Ascending aorta (tissue), 2 donors: ENCODE measurements around the gene PAK4. TPM values are rescaled to one million over a fixed set of nuclear protein-coding genes. Genes with fewer than 3 reads are reported as not detected.

Experiments used
- DNase-seq, 2 donors: peaks; one replicate each; pipeline ENCODE4 v3.0.0-alpha.2; 2019; ENCODE audit warnings: low spot score in 2 of 2
- H3K27ac ChIP-seq, 2 donors: fragments of 200-600 bp; sonication (generic); one replicate each; pipeline ENCODE4 v1.5.1; 2016 to 2017; ENCODE audit warnings: mild to moderate bottlenecking in 1 of 2
- H3K27me3 ChIP-seq: fragments of 200-600 bp; sonication (generic); one replicate; pipeline ENCODE4 v1.5.1; 2017
- H3K36me3 ChIP-seq, 2 donors: fragments of 200-600 bp; sonication (generic); one replicate each; pipeline ENCODE4 v1.5.1; 2016
- H3K4me1 ChIP-seq, 2 donors: fragments of 200-600 bp; sonication (generic); one replicate each; pipeline ENCODE4 v1.5.1; 2016 to 2017; ENCODE audit warnings: mild to moderate bottlenecking in 1 of 2
- H3K4me3 ChIP-seq, 2 donors: fragments of 200-600 bp; sonication (generic); one replicate each; pipeline ENCODE4 v1.5.1; 2016 to 2017; ENCODE audit warnings: mild to moderate bottlenecking in 1 of 2
- H3K9me3 ChIP-seq, 2 donors: fragments of 200-600 bp; sonication (generic); one replicate each; pipeline ENCODE4 v1.5.1; 2016
- intact Hi-C: fragments of 100-400 bp; cut with DNase I; formaldehyde crosslinking; loops from one replicate; pipeline ENCODE4 v1.15.1; 2023
- total RNA-seq: library from RNA; depleted of rRNA; stranded (reverse); fragments of >200 nt; gene quantifications from one replicate; pipeline ENCODE4 v1.1.0, GENCODE V29; 2016
- TF ChIP-seq, protein P1 (sequence below), 3 experiments: fragments of 200-600 bp in 2 of 3; fragments of 450-650 bp in 1 of 3; sonication (generic) in 2 of 3; IDR thresholded peaks; one replicate each; pipeline ENCODE4 v1.5.1; 2016 to 2019; ENCODE audit warnings: antibody characterized with exemption in 3 of 3, mild to moderate bottlenecking in 1 of 3, moderate library complexity in 1 of 3

Gene PAK4
- total RNA-seq, 1 donor from 2014 or later, result 27.4 TPM

DNA sequence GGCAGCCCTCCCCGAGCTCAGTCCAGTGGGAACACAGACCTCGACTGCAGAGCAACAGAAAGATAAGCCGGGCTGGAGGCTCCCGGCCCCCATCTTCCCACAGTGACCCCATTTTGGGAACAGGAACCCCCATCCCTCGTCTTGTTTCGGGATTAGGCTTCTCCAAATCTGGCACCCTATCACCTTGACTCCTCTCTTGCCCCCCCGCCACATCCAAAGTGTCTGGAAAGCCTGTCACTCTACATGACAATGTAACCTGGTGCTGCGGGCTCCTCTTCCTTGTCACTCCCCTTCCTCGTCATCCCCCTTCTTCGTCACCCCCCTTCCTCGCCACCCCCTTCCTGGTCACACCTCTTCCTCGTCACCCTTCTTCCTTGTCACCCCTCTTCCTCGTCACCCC, 10.1 kb downstream of the PAK4 start:
- TF ChIP-seq, protein P1, sequence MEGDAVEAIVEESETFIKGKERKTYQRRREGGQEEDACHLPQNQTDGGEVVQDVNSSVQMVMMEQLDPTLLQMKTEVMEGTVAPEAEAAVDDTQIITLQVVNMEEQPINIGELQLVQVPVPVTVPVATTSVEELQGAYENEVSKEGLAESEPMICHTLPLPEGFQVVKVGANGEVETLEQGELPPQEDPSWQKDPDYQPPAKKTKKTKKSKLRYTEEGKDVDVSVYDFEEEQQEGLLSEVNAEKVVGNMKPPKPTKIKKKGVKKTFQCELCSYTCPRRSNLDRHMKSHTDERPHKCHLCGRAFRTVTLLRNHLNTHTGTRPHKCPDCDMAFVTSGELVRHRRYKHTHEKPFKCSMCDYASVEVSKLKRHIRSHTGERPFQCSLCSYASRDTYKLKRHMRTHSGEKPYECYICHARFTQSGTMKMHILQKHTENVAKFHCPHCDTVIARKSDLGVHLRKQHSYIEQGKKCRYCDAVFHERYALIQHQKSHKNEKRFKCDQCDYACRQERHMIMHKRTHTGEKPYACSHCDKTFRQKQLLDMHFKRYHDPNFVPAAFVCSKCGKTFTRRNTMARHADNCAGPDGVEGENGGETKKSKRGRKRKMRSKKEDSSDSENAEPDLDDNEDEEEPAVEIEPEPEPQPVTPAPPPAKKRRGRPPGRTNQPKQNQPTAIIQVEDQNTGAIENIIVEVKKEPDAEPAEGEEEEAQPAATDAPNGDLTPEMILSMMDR (IDR thresholded peaks at IDR 0.05), result no peak
- Histone ChIP-seq H3K9me3 (no peaks in the 10 kb centered on the region), H3K36me3 (no peaks in the 10 kb centered on the region), H3K4me3 (no peak overlapping the region), H3K27ac (no peak overlapping the region), H3K27me3 (no peaks in the 10 kb centered on the region), H3K4me1 (peaks cover 5 to 26% of the 10 kb centered on the region in 2 donors)
- DNase-seq, result no peak
- intact Hi-C loops, result no loop called here

DNA sequence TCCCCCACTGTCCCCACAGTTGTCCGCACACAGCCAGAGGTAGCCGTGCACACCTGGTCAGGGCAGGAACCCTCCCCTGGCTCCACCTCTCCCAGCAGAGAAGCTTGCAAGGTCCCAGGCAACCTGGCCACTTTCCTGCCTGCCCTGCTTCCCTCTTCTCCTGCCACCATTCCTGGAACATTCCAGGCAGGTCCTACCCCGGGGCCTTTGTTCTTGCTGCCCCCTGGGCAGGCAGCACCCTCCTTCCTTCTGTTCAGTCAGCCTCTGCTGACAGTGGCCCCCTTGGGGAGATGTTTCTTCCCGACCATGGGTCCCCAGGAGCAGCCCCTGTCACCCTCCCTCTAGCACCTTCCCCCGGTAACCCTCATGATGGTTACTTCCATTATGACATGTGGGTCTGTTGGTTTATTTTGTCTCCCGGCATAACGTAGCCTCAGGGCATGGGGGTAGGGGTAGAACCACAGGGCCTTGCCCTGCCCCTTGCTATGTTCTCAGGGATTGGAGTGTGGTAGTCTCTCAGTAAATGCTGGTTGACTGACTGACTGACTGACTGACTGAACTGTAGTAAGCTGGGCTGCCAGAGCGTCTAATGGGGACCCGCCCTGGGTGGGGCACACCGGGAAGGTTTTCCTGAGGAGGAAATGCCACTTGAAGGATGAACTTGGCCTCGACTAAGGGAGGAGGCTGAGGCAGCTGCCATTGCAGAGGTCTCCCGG, 10.8 kb downstream of the PAK4 start:
- TF ChIP-seq, protein P1 (IDR thresholded peaks at IDR 0.05), result no peak
- Histone ChIP-seq H3K36me3 (no peaks in the 10 kb centered on the region), H3K4me1 (peaks cover 4 to 19% of the 10 kb centered on the region in 2 donors), H3K27ac (no peak overlapping the region), H3K27me3 (no peaks in the 10 kb centered on the region), H3K4me3 (no peak overlapping the region), H3K9me3 (no peaks in the 10 kb centered on the region)
- intact Hi-C loops, result no loop called here
- no peak for DNase-seq

DNA sequence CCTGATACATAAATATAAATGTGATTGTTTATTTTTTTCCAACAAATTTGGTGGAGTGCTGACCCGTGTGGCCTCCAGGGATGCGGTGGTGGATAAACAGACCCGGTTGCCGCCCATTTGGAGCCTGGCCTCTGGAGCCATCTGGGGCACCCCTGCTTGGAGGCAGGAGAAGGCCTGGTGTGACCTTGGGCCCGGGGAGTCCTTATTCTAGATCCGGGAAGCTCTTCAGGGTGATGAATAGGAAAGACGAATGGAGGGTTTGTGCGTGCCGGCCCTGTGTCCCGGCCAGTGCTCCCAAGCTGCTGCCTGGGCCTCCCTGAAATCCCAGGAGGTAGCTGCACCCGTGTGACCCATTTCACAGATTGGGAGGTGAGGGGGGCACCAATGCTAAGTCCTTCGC, 11.5 kb downstream of the PAK4 start:
- DNase-seq, result no peak
- peaks cover 2 to 14% of the 10 kb centered on the region in 2 donors for H3K4me1 ChIP-seq
- H3K27ac ChIP-seq, result no peak overlapping the region
- H3K36me3 ChIP-seq, result no peaks in the 10 kb centered on the region
- TF ChIP-seq, protein P1 (IDR thresholded peaks at IDR 0.05), result no peak
- no peaks in the 10 kb centered on the region for H3K27me3 ChIP-seq
- no peak overlapping the region for H3K4me3 ChIP-seq
- no peaks in the 10 kb centered on the region for H3K9me3 ChIP-seq
- intact Hi-C loops, result no loop called here

DNA sequence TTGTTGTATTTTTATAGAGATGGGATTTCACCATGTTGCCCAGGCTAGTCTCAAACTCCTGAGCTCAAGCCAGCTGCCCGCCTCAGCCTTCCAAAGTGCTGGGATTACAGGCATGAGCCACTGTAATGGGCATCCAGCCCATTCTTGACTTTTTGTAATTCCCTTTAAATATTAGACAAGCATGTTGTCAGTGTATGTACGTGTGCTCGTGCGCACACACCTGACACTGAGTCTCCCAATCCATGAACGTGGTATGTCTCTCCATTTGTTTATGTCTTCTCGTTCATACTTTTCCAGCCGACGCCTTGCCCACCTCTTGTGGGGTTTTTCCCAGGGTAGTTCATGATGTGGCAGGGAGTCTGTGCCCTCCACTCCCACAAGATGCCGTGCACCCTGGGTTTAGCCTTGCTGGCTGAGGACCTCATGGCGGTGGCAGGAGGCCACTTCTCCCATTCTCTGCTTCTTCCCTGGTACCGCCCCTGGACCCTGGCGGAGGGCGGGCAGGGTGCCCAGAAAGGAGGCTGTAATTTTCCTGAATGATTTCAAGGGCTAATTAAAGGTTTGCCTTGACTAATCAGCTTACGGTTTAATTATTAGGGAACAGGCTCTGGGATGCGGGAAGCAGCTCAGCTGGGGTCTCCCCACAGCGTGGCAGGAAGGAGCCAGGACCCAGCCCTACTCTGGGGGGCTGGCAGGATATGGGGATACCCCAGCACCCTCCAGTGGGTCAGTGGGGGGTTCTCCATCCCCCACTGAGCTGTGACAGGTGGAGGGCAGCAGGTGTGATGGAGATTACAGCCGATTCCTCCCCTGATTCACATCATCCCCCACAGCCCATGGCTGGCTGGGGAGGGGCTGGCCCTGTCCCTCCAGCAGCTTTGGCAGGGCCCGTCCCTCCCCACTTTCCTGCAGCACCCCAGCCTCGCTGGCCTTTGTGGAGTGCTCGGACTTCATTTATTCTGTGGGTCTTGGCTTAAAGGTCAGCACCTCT, 12.9 kb downstream of the PAK4 start:
- H3K27ac ChIP-seq, result no peak overlapping the region
- intact Hi-C loops, result no loop called here
- H3K4me1 ChIP-seq, result peaks cover 2 to 14% of the 10 kb centered on the region in 2 donors

DNA sequence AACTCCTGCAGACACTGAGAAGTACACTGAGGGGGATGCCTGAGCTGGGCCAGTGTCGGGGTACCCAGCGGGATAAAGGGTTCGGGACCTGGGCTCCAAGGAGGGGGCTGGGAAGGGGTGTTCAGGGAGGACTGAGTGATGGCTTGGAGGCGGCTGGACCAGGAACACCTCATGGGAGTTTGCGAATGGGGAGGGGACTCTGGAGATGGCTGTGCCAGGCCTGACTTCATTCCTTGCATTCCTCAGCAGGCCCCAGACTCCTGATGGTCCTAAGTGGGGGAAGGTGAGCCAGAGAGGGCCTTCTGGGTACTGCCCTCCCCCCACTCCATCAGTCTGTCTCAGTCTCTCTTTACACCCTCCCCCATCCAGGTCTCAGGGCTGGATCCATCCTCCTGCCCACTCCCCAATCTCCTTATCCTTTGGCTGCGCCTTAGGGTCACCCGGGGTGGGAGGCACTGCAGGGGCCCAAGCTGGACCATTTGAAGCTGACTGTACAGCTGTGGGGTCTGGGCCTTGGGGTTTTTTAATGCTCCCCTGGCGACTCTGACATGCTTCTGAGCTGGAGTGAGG, 13.8 kb downstream of the PAK4 start:
- Histone ChIP-seq H3K4me3 (no peak overlapping the region), H3K27ac (peak overlapping the region in 1 of 2 donors; percentile 47), H3K27me3 (no peaks in the 10 kb centered on the region), H3K36me3 (no peaks in the 10 kb centered on the region), H3K4me1 (peaks cover 2 to 18% of the 10 kb centered on the region in 2 donors), H3K9me3 (no peaks in the 10 kb centered on the region)
- DNase-seq, result no peak
- intact Hi-C loops, result no loop called here
- TF ChIP-seq, protein P1 (IDR thresholded peaks at IDR 0.05), result no peak

More for the DNA sequence above, 12.9 kb downstream of the PAK4 start:
- Histone ChIP-seq H3K27me3 (no peaks in the 10 kb centered on the region), H3K9me3 (no peaks in the 10 kb centered on the region), H3K36me3 (no peaks in the 10 kb centered on the region), H3K4me3 (no peak overlapping the region)
- TF ChIP-seq, protein P1 (IDR thresholded peaks at IDR 0.05), result no peak
- no peak for DNase-seq
